GM13977 (cell line): ENCODE results near the gene ADARB1.

ENCODE experiments used
- DNase-seq: peaks from one replicate; pipeline ENCODE4 v3.0.0; 2012; ENCODE audit warnings: low spot score
- CTCF ChIP-seq: IDR thresholded peaks from 2 replicates; pipeline ENCODE4 v1.5.1; 2012; ENCODE audit warnings: mild to moderate bottlenecking, control low read depth; ENCODE audit not compliant: insufficient read depth; ENCODE audit errors: extremely low read depth, missing control alignments
- in situ Hi-C: fragments of 300-500 bp; cut with MboI; formaldehyde crosslinking; loops from one replicate; pipeline ENCODE4 v1.12.0; 2022; ENCODE audit warnings: low sequenced_read_pairs, low pct_unique_long_range_greater_than_20kb, mixed read lengths, inconsistent platforms; ENCODE audit not compliant: unreplicated experiment

ADARB1 gene

GRCh38 chr21:45225041-45225740, 150.8 kb downstream of the ADARB1 start:
- in situ Hi-C loops, result no loop called here
- TF ChIP-seq CTCF, result no peak
- no peak for DNase-seq

GRCh38 chr21:45225741-45226327, 151.5 kb downstream of the ADARB1 start:
- in situ Hi-C loops, result no loop called here
- DNase-seq, result no peak
- TF ChIP-seq CTCF, result no peak

GRCh38 chr21:45226540-45227326, 152.4 kb downstream of the ADARB1 start:
- DNase-seq, result no peak
- no peak for TF ChIP-seq CTCF
- in situ Hi-C loops, result no loop called here

GRCh38 chr21:45227735-45228134, 153.4 kb downstream of the ADARB1 start:
- TF ChIP-seq CTCF, result no peak
- in situ Hi-C loops, result no loop called here
- DNase-seq, result no peak

GRCh38 chr21:45228171-45228641, 153.8 kb downstream of the ADARB1 start:
- in situ Hi-C loops, result no loop called here
- DNase-seq, result no peak

More at GRCh38 chr21:45228171-45228641, 153.8 kb downstream of the ADARB1 start:
- TF ChIP-seq CTCF, result no peak
